H1 (cell line): ENCODE results near the gene GGT7. TPM values are rescaled to one million over a fixed set of nuclear protein-coding genes. Genes with fewer than 3 reads are reported as not detected.

Experiments
- CTCF ChIA-PET: fragments of 300-600 bp; sonication (Branson Sonifier 250); formaldehyde crosslinking; loops from one replicate; lab custom pipeline; 2021; ENCODE audit not compliant: partially characterized antibody; lab: Charles Lee
- POLR2A ChIA-PET: fragments of 300-600 bp; sonication (Branson Sonifier 250); formaldehyde crosslinking; loops from one replicate; lab custom pipeline; 2021; ENCODE audit warnings: inconsistent platforms; ENCODE audit not compliant: partially characterized antibody; lab: Charles Lee
- DNase-seq, 2 experiments: peaks; one replicate each; pipeline versions ENCODE4 v3.0.0 to v3.0.0-alpha.2; 2010 to 2022; ENCODE audit warnings: low spot score in 2 of 2, low read depth in 1 of 2, mixed read lengths in 1 of 2
- FAIRE-seq: peaks from 2 replicates; lab custom pipeline; 2011; peaks lifted over from hg19 to GRCh38; lab: Jason Lieb, UNC
- H2AFZ ChIP-seq: 2 replicates; pipeline ENCODE4 v1.8.1; 2012; ENCODE audit warnings: low read length, inconsistent platforms
- H2AK5ac ChIP-seq: 2 replicates; pipeline ENCODE4 v1.6.1; 2013; ENCODE audit warnings: low read depth, low read length
- H2BK120ac ChIP-seq: replicated peaks from 2 replicates; pipeline ENCODE3; 2013; ENCODE audit warnings: low read depth, low read length, inconsistent platforms
- H2BK12ac ChIP-seq: 2 replicates; pipeline ENCODE4 v1.6.1; 2013; ENCODE audit warnings: low read depth, low read length
- H2BK15ac ChIP-seq: 2 replicates; pipeline ENCODE4 v1.6.1; 2013; ENCODE audit warnings: low read length
- H2BK20ac ChIP-seq: 2 replicates; pipeline ENCODE4 v1.6.1; 2013; ENCODE audit warnings: low read length
- H2BK5ac ChIP-seq: 2 replicates; pipeline ENCODE4 v1.6.1; 2013; ENCODE audit warnings: low read depth, low read length
- H3K14ac ChIP-seq: 2 replicates; pipeline ENCODE4 v1.6.1; 2013; ENCODE audit warnings: inconsistent platforms; ENCODE audit not compliant: insufficient read length
- H3K18ac ChIP-seq: 2 replicates; pipeline ENCODE4 v1.6.1; 2013; ENCODE audit warnings: low read length; ENCODE audit errors: extremely low read depth
- H3K23ac ChIP-seq: 2 replicates; pipeline ENCODE4 v1.6.1; 2013; ENCODE audit warnings: inconsistent platforms; ENCODE audit not compliant: insufficient read length
- H3K23me2 ChIP-seq: 2 replicates; pipeline ENCODE4 v1.6.1; 2013; ENCODE audit warnings: low read depth, low read length
- H3K27ac ChIP-seq: 2 replicates; pipeline ENCODE4 v1.6.1; 2011; ENCODE audit warnings: low read depth, low read length, inconsistent platforms
- H3K27me3 ChIP-seq, 4 experiments: replicated peaks in 1 of 4; 1 replicate in 1 of 4; 2 replicates in 3 of 4; pipeline versions ENCODE4 v1.6.1 to v1.8.1; 2011 to 2013; ENCODE audit warnings: low read length in 3 of 4, mild to moderate bottlenecking in 3 of 4, inconsistent platforms in 2 of 4, mixed read lengths in 2 of 4, moderate library complexity in 1 of 4; ENCODE audit not compliant: control insufficient read depth in 3 of 4, insufficient read depth in 3 of 4; ENCODE audit errors: extremely low read depth in 1 of 4
- H3K36me3 ChIP-seq, 4 experiments: 2 replicates each; pipeline versions ENCODE4 v1.6.1 to v1.8.1; 2011 to 2013; ENCODE audit warnings: mild to moderate bottlenecking in 4 of 4, low read length in 3 of 4, moderate library complexity in 2 of 4, control low read depth in 1 of 4, inconsistent platforms in 1 of 4; ENCODE audit not compliant: insufficient read depth in 4 of 4, control insufficient read depth in 2 of 4
- H3K4ac ChIP-seq: replicated peaks from 2 replicates; pipeline ENCODE3; 2013; ENCODE audit warnings: low read length, low read depth, mixed read lengths, inconsistent platforms; ENCODE audit not compliant: insufficient read length
- H3K4me1 ChIP-seq, 4 experiments: replicated peaks in 1 of 4; 1 replicate in 1 of 4; 2 replicates in 3 of 4; pipeline versions ENCODE4 v1.6.1 to v1.8.1; 2011 to 2013; ENCODE audit warnings: low read length in 3 of 4, inconsistent platforms in 2 of 4, mixed read lengths in 1 of 4; ENCODE audit not compliant: insufficient read depth in 4 of 4, control insufficient read depth in 3 of 4
- H3K4me2 ChIP-seq, 2 experiments: 2 replicates each; pipeline versions ENCODE4 v1.6.1 to v1.8.1; 2011 to 2013; ENCODE audit warnings: low read depth in 2 of 2, low read length in 2 of 2, control low read depth in 1 of 2, inconsistent platforms in 1 of 2, mild to moderate bottlenecking in 1 of 2; ENCODE audit not compliant: insufficient read depth in 1 of 2
- H3K4me3 ChIP-seq, 4 experiments: fragments of 200-600, 300-600 bp in 1 of 4; sonication (generic), shearing (Covaris generic), sonication (Bioruptor Twin) in 1 of 4; 2 replicates each; pipeline versions ENCODE4 v1.5.1 to v1.8.1; 2011 to 2016; ENCODE audit warnings: low read length in 4 of 4, low read depth in 3 of 4, control low read depth in 2 of 4, inconsistent platforms in 2 of 4, mild to moderate bottlenecking in 2 of 4, mixed read lengths in 1 of 4, moderate library complexity in 1 of 4; ENCODE audit not compliant: insufficient read depth in 2 of 4; ENCODE audit errors: extremely low read depth in 1 of 4
- H3K56ac ChIP-seq: replicated peaks from 2 replicates; pipeline ENCODE3; 2013; ENCODE audit warnings: low read depth, mild to moderate bottlenecking, mixed read lengths, low read length, inconsistent platforms; ENCODE audit not compliant: insufficient read length
- H3K79me1 ChIP-seq: 2 replicates; pipeline ENCODE4 v1.6.1; 2013; ENCODE audit warnings: low read depth, low read length, control low read depth
- H3K79me2 ChIP-seq, 2 experiments: 2 replicates each; pipeline versions ENCODE4 v1.6.1 to v1.8.1; 2012 to 2013; ENCODE audit warnings: low read length in 2 of 2, mild to moderate bottlenecking in 2 of 2, inconsistent platforms in 1 of 2; ENCODE audit not compliant: insufficient read depth in 2 of 2, control insufficient read depth in 1 of 2
- H3K9ac ChIP-seq, 4 experiments: replicated peaks in 1 of 4; 1 replicate in 1 of 4; 2 replicates in 3 of 4; pipeline versions ENCODE4 v1.6.1 to v1.8.1; 2011 to 2013; ENCODE audit warnings: low read depth in 3 of 4, low read length in 3 of 4, control low read depth in 2 of 4, mild to moderate bottlenecking in 2 of 4, moderate library complexity in 2 of 4, inconsistent platforms in 1 of 4; ENCODE audit errors: extremely low read depth in 1 of 4
- H3K9me3 ChIP-seq, 2 experiments: 2 replicates each; pipeline versions ENCODE4 v1.6.1 to v1.8.1; 2012 to 2013; ENCODE audit warnings: mild to moderate bottlenecking in 2 of 2, moderate library complexity in 2 of 2, control low read depth in 1 of 2, inconsistent platforms in 1 of 2, low read depth in 1 of 2, low read length in 1 of 2, mixed read lengths in 1 of 2; ENCODE audit not compliant: insufficient read depth in 2 of 2
- H4K20me1 ChIP-seq, 2 experiments: replicated peaks in 1 of 2; 2 replicates each; pipeline versions ENCODE3 to v1.8.1; 2011 to 2013; ENCODE audit warnings: inconsistent platforms in 2 of 2, low read length in 2 of 2, mild to moderate bottlenecking in 1 of 2; ENCODE audit not compliant: insufficient read depth in 2 of 2, control insufficient read depth in 1 of 2
- H4K5ac ChIP-seq: 2 replicates; pipeline ENCODE4 v1.6.1; 2013; ENCODE audit warnings: low read length, low read depth, mixed read lengths, inconsistent platforms; ENCODE audit not compliant: insufficient read length
- H4K8ac ChIP-seq: 2 replicates; pipeline ENCODE4 v1.8.0; 2013; ENCODE audit warnings: mild to moderate bottlenecking, moderate library complexity, low read length, inconsistent platforms; ENCODE audit not compliant: insufficient read depth; ENCODE audit errors: extremely low read depth
- H4K91ac ChIP-seq: replicated peaks from 2 replicates; pipeline ENCODE3; 2013; ENCODE audit warnings: low read length, mixed read lengths, inconsistent platforms; ENCODE audit not compliant: insufficient read length
- SP2 ChIP-seq: IDR thresholded peaks from 2 replicates; pipeline ENCODE4 v1.6.1; 2012; ENCODE audit warnings: mild to moderate bottlenecking, low read length, inconsistent platforms
- WGBS, 2 experiments: shearing (Covaris generic) in 1 of 2; methylation state at CpG; one replicate each; pipeline versions ENCODE4 v1.1.6 to v1.1.7; 2013 to 2015; ENCODE audit warnings: low lambda C conversion rate in 2 of 2, mixed read lengths in 2 of 2, inconsistent platforms in 1 of 2, low coverage in 1 of 2, missing lambda C conversion rate in 1 of 2; ENCODE audit not compliant: insufficient replicate concordance in 2 of 2, insufficient coverage in 1 of 2, insufficient read length in 1 of 2; ENCODE audit errors: extremely low coverage in 1 of 2, missing lambda C conversion rate in 1 of 2; 5-methylcytosine and 5-hydroxymethylcytosine counted together
- polyA plus RNA-seq, 7 experiments: library from polyadenylated mRNA; depleted of rRNA in 3 of 7; stranded (reverse) in 5 of 7; unstranded in 2 of 7; fragments of >200 nt in 5 of 7; fragments of 200-250 nt in 2 of 7; gene quantifications; 1 replicate in 5 of 7; 2 replicates in 1 of 7; 4 replicates in 1 of 7; pipeline versions ENCODE4 v1.2.1 to v1.2.3, GENCODE V29; 2011 to 2013; ENCODE audit warnings: missing spikeins in 2 of 7, mixed read lengths in 2 of 7
- total RNA-seq: library from RNA; stranded (reverse); fragmentation: NEBNext Ultra II Directional; extraction: Animal tissue kit (Norgen Biotek cat#: 25700); gene quantifications from 2 replicates; pipeline ENCODE4 v1.2.1, GENCODE V29; 2021
- TF ChIP-seq, protein P1 (sequence below): IDR thresholded peaks from 2 replicates; pipeline ENCODE4 v1.6.1; 2011; ENCODE audit warnings: low read depth, mild to moderate bottlenecking, low read length; ENCODE audit not compliant: insufficient read depth

GGT7 gene
- total and polyA plus RNA-seq, 2 of the 8 experiments (the other 6 are each of a cell fraction or from before 2014, with no cell fraction given) = 20.2 to 25.5 TPM

DNA sequence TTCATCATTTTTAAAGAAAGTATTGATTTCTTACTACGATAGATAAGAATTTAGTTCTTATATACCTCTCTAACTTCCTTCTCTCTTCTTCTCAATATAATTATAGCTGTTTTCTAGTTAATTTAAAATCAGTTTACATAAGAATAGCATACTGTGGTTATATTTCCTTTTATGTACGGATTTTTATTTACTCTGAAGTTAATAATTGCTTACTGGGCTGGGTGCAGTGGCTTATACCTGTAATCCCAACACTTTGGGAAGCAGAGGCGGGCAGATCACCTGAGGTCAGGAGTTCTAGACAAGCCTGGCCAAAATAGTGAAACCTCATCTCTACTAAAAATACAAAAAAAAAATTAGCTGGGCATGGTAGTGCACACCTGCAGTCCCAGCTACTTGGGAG is 13.5 kb upstream of the GGT7 start:
- Histone ChIP-seq H2BK5ac (no peak overlapping the region), H3K4me2 (no peak overlapping the region), H3K4me3 (no peak overlapping the region), H4K91ac (no peak overlapping the region), H3K4me1 (no peaks in the 10 kb centered on the region), H3K36me3 (no peaks in the 10 kb centered on the region; a peak in 3 of 8 replicates), H3K4ac (no peak overlapping the region), H2BK12ac (no peak overlapping the region), H3K9ac (no peak overlapping the region), H3K9me3 (no peaks in the 10 kb centered on the region), H4K5ac (no peak overlapping the region), H2BK15ac (no peak overlapping the region), H3K27me3 (no peaks in the 10 kb centered on the region), H3K23me2 (no peaks in the 10 kb centered on the region), H2AK5ac (no peak overlapping the region), H3K79me2 (no peaks in the 10 kb centered on the region), H3K27ac (no peak overlapping the region), H2BK20ac (no peak overlapping the region), H3K23ac (no peak overlapping the region), H4K8ac (no peak overlapping the region), H3K56ac (no peak overlapping the region), H2AFZ (no peak overlapping the region), H3K79me1 (no peaks in the 10 kb centered on the region), H3K18ac (no peak overlapping the region), H2BK120ac (no peak overlapping the region), H3K14ac (no peak overlapping the region), H4K20me1 (no peaks in the 10 kb centered on the region)
- FAIRE-seq (no peak), DNase-seq (no peak)
- WGBS, 2 experiments = 89% methylated on average over 3 of the region's 3 CpGs; no CpG with 5 or more reads in 1 of the 2 experiments
- POLR2A ChIA-PET = interaction anchor here (0.6 kb wide), 1 partner anchor 377 kb away, joined by 3 read pairs; no protein-coding TSS in a partner anchor
- CTCF ChIA-PET = interaction anchor here (0.6 kb wide), 1 partner anchor 125 kb away, joined by 3 read pairs; no protein-coding TSS in a partner anchor
- TF ChIP-seq SP2 = no peak
- TF ChIP-seq, protein P1, sequence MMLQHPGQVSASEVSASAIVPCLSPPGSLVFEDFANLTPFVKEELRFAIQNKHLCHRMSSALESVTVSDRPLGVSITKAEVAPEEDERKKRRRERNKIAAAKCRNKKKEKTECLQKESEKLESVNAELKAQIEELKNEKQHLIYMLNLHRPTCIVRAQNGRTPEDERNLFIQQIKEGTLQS = no peak
